ENCODE measurements around the gene RFC3.

GRCh38 chr13:33785384-33785783, 32.6 kb upstream of the RFC3 start:
- TF ChIP-seq, protein P1, sequence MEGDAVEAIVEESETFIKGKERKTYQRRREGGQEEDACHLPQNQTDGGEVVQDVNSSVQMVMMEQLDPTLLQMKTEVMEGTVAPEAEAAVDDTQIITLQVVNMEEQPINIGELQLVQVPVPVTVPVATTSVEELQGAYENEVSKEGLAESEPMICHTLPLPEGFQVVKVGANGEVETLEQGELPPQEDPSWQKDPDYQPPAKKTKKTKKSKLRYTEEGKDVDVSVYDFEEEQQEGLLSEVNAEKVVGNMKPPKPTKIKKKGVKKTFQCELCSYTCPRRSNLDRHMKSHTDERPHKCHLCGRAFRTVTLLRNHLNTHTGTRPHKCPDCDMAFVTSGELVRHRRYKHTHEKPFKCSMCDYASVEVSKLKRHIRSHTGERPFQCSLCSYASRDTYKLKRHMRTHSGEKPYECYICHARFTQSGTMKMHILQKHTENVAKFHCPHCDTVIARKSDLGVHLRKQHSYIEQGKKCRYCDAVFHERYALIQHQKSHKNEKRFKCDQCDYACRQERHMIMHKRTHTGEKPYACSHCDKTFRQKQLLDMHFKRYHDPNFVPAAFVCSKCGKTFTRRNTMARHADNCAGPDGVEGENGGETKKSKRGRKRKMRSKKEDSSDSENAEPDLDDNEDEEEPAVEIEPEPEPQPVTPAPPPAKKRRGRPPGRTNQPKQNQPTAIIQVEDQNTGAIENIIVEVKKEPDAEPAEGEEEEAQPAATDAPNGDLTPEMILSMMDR (IDR thresholded peaks at IDR 0.05; ENCODE audit: borderline replicate concordance, extremely low read depth, low read length, poor library complexity, severe bottlenecking), result no peak
- TF ChIP-seq EZH2 (IDR thresholded peaks at IDR 0.05; ENCODE audit: borderline replicate concordance, low read depth, low read length, severe bottlenecking), result no peak
